Effector memory CD8-positive, alpha-beta T cell (primary cell): ENCODE results near the gene CDH2.
"Not testable (repeated sequence)": the region's sequence is repeated elsewhere in the genome, so short reads cannot be mapped to it uniquely, and the experiment has no call there.

Source experiments
- ATAC-seq: fragments of 150-1000 bp; cut with Tn5 transposase; replicated peaks from 2 replicates; pipeline ENCODE4 v1.10.0; 2021; ENCODE audit warnings: mild to moderate bottlenecking, moderate library complexity
- DNase-seq, 3 experiments: peaks; one replicate each; pipeline ENCODE4 v3.0.0; 2021
- H3K27ac Mint-ChIP-seq, 2 donors: one replicate each; pipeline ENCODE4 v1.8.0; 2022; ENCODE audit warnings: mild to moderate bottlenecking in 2 of 2, mixed read lengths in 2 of 2, moderate library complexity in 2 of 2
- H3K27me3 Mint-ChIP-seq, 2 donors: one replicate each; pipeline ENCODE4 v1.8.0; 2022; ENCODE audit warnings: mixed read lengths in 2 of 2
- H3K36me3 Mint-ChIP-seq: one replicate; pipeline ENCODE4 v1.8.0; 2022; ENCODE audit warnings: mild to moderate bottlenecking, moderate library complexity, mixed read lengths; ENCODE audit not compliant: insufficient read depth
- H3K4me1 Mint-ChIP-seq, 2 donors: one replicate each; pipeline ENCODE4 v1.8.0; 2022; ENCODE audit warnings: low read depth in 2 of 2, mixed read lengths in 2 of 2
- H3K4me3 Mint-ChIP-seq, 2 donors: one replicate each; pipeline ENCODE4 v1.8.0; 2022; ENCODE audit warnings: mild to moderate bottlenecking in 2 of 2, mixed read lengths in 2 of 2, moderate library complexity in 2 of 2
- H3K9me3 Mint-ChIP-seq, 2 donors: one replicate each; pipeline ENCODE4 v1.8.0; 2022; ENCODE audit warnings: mixed read lengths in 2 of 2

CDH2 gene

GRCh38 chr18:27950648-27951228 is 226.2 kb downstream of the CDH2 start:
- H3K4me3 Mint-ChIP-seq: no peak overlapping the region
- peaks cover 0 to 4% of the 10 kb centered on the region in 2 donors for H3K9me3 Mint-ChIP-seq
- no peak for DNase-seq
- H3K36me3 Mint-ChIP-seq: no peaks in the 10 kb centered on the region
- H3K27ac Mint-ChIP-seq: no peak overlapping the region
- no peaks in the 10 kb centered on the region for H3K27me3 Mint-ChIP-seq
- no peaks in the 10 kb centered on the region for H3K4me1 Mint-ChIP-seq
- ATAC-seq: no peak

- ATAC-seq (no peak), DNase-seq (no peak)
- H3K4me1 Mint-ChIP-seq: no peaks in the 10 kb centered on the region
- no peak overlapping the region for H3K4me3 Mint-ChIP-seq
- no peaks in the 10 kb centered on the region for H3K27me3 Mint-ChIP-seq
- H3K9me3 Mint-ChIP-seq: peaks cover 0 to 4% of the 10 kb centered on the region in 2 donors
- no peaks in the 10 kb centered on the region for H3K36me3 Mint-ChIP-seq
- H3K27ac Mint-ChIP-seq: no peak overlapping the region
These were observed 227.9 kb downstream of the CDH2 start for GRCh38 chr18:27948986-27949385.

DNA sequence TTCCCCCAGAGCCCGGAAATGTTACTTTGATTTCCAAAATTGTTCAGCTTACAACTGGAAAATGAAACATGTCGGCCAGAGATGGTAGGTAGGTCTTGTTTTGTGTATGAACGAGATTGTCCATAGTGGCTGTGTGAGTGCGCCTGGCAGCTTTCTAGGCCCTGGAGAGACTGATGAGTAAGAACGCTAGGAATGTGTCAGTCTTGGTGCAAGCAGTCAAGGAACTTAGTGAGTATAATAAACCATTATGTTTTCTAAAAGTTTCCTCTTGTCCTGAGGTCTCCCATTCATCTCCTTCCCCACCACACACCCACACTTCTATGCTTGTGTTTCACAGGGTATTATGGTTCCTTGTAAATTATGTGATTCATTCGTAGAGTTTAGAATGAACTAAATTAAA is 234.2 kb downstream of the CDH2 start:
- Mint-ChIP-seq H3K36me3 (no peaks in the 10 kb centered on the region), H3K4me1 (no peaks in the 10 kb centered on the region), H3K9me3 (peaks cover 2 to 15% of the 10 kb centered on the region in 2 donors), H3K27me3 (no peaks in the 10 kb centered on the region), H3K4me3 (no peak overlapping the region), H3K27ac (no peak overlapping the region)
- DNase-seq (no peak), ATAC-seq (no peak)

DNA sequence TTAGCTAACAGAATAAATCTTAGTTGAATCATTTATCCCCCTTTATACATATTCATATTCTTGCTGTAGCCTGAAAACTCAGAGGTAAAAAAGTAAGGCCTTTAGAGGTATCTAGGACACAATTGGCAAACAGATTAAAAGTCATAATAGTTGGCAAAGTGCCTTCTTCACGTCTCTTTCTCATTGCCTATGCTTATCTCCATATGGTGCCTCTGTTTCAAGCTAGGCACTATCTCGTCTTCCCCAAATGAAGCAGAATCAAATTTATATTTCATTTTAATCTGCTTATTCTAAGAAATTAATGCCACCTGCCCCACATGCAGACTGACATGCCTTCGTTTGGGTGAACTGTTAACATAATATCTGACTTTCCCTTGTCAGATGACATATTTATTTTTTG is 245.4 kb downstream of the CDH2 start:
- ATAC-seq (no peak), DNase-seq (no peak)
- no peaks in the 10 kb centered on the region for H3K4me1 Mint-ChIP-seq
- peaks cover 7 to 8% of the 10 kb centered on the region in 2 donors for H3K9me3 Mint-ChIP-seq
- H3K27me3 Mint-ChIP-seq: no peaks in the 10 kb centered on the region
- no peak overlapping the region for H3K4me3 Mint-ChIP-seq
- H3K36me3 Mint-ChIP-seq: no peaks in the 10 kb centered on the region
- H3K27ac Mint-ChIP-seq: no peak overlapping the region

GRCh38 chr18:27922780-27923179 is 254.2 kb downstream of the CDH2 start:
- no peak overlapping the region for H3K27ac Mint-ChIP-seq
- ATAC-seq (no peak), DNase-seq (no peak)
- H3K27me3 Mint-ChIP-seq: no peaks in the 10 kb centered on the region
- no peaks in the 10 kb centered on the region for H3K4me1 Mint-ChIP-seq
- H3K4me3 Mint-ChIP-seq: no peak overlapping the region
- H3K36me3 Mint-ChIP-seq: no peaks in the 10 kb centered on the region
- H3K9me3 Mint-ChIP-seq: peaks cover 8% of the 10 kb centered on the region in 2 donors

- H3K27ac Mint-ChIP-seq: no peak overlapping the region
- DNase-seq: no peak
- no peaks in the 10 kb centered on the region for H3K27me3 Mint-ChIP-seq
- no peaks in the 10 kb centered on the region for H3K4me1 Mint-ChIP-seq
- no peak for ATAC-seq
- peaks cover 8 to 13% of the 10 kb centered on the region in 2 donors for H3K9me3 Mint-ChIP-seq
- no peaks in the 10 kb centered on the region for H3K36me3 Mint-ChIP-seq
- no peak overlapping the region for H3K4me3 Mint-ChIP-seq
These were observed 254.8 kb downstream of the CDH2 start for GRCh38 chr18:27921904-27922751.

GRCh38 chr18:27921392-27921791 is 255.5 kb downstream of the CDH2 start:
- ATAC-seq (no peak), DNase-seq (no peak)
- Mint-ChIP-seq H3K4me3 (no peak overlapping the region), H3K27ac (no peak overlapping the region), H3K36me3 (no peaks in the 10 kb centered on the region), H3K27me3 (no peaks in the 10 kb centered on the region), H3K4me1 (no peaks in the 10 kb centered on the region), H3K9me3 (peaks cover 8 to 13% of the 10 kb centered on the region in 2 donors)

DNA sequence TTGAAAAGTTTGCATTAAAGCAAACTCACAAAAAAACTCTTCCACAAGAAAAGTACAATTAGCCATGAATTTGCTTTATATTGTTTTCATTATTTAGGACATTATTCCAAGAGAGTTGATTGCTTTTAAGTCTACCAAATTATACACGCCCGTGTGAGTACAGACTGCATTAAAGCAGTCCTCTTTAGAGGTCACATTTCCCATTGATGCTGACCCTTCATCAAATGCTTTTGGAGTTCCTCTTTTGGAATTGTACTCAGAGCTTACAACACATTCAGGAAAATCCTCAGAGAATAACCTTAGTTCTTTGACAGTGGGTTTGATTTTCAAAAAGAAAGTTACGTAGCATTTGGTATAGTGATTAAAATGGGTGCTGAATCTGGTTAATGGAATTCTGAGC is 256.1 kb downstream of the CDH2 start:
- H3K9me3 Mint-ChIP-seq: peaks cover 8 to 13% of the 10 kb centered on the region in 2 donors
- H3K27me3 Mint-ChIP-seq: no peaks in the 10 kb centered on the region
- H3K27ac Mint-ChIP-seq: no peak overlapping the region
- DNase-seq (no peak), ATAC-seq (no peak)
- no peaks in the 10 kb centered on the region for H3K4me1 Mint-ChIP-seq
- no peaks in the 10 kb centered on the region for H3K36me3 Mint-ChIP-seq
- H3K4me3 Mint-ChIP-seq: no peak overlapping the region

DNA sequence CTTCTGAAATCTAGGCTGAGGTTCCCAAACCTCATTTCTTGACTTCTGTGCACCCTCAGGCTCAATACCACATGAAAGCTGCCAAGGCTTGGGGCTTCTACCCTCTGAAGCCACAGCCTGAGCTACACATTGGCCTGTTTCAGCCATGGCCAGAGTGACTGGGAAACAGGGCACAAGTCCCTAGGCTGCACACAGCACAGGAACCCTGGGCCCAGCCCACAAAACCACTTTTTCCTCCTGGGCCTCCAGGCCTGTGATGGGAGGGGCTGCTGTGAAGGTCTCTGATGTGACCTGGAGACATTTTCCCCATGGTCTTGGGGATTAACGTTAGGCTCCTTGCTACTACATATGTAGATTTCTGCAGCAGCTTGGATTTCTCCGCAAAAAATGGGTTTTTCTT is 270.7 kb downstream of the CDH2 start:
- ATAC-seq, H3K36me3 Mint-ChIP-seq: not testable (repeated sequence)
- peaks cover 8 to 15% of the 10 kb centered on the region in 2 donors for H3K9me3 Mint-ChIP-seq

GRCh38 chr18:27903906-27904305 is 273.0 kb downstream of the CDH2 start:
- Mint-ChIP-seq H3K9me3 (peaks cover 12 to 15% of the 10 kb centered on the region in 2 donors), H3K27me3 (no peaks in the 10 kb centered on the region), H3K27ac (no peak overlapping the region), H3K4me3 (no peak overlapping the region), H3K4me1 (no peaks in the 10 kb centered on the region), H3K36me3 (no peaks in the 10 kb centered on the region)
- ATAC-seq: no peak
- DNase-seq: no peak

More for the DNA sequence above, 270.7 kb downstream of the CDH2 start:
- not testable (repeated sequence) for H3K27ac Mint-ChIP-seq, H3K27me3 Mint-ChIP-seq, H3K4me3 Mint-ChIP-seq, DNase-seq, H3K4me1 Mint-ChIP-seq

DNA sequence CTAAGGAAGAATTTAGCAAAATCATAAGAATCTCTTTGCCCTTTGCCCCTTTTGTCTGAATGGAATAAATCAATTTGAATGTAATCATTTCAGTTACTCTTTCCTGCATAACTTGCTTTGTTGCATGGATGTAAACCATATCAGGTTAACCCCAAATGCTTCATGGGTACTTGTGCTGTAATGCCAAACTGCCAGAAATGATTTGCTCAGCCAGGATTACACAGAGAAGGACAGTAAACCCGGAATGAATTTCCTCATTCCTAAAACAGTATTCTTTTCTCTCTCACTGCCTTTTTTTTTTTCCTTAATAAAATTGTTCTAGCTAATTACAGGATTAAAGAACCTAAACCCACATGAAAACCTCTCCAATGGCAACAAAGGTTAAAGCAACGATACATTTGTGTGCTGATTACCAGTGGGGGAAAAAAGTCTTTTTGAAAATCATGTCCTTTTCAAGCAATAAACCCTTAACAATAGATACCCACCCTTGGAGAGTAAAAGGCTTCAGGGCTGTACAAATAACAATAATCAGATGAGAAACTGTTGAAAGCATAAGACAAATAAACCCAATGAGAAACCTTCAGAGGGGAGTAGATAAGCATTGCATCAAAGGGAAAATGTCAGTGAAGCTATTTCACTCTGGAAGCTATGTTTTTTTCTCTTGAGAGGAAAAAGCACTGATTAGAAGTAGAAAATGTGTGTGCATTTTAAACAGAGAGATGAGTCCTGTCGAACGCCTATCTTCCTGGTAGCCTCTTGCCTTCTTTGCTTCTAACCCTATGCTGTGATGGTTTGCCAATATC is 275.3 kb downstream of the CDH2 start:
- Mint-ChIP-seq H3K36me3 (no peaks in the 10 kb centered on the region), H3K27ac (no peak overlapping the region), H3K4me1 (no peaks in the 10 kb centered on the region), H3K27me3 (no peaks in the 10 kb centered on the region), H3K4me3 (no peak overlapping the region), H3K9me3 (peaks cover 17 to 27% of the 10 kb centered on the region in 2 donors)
- DNase-seq: no peak
- ATAC-seq: no peak
